Activated T-cell treated with anti-CD3 and anti-CD28 coated beads for 4 hours (primary cell): ENCODE results near the gene RELN.
"Not testable (repeated sequence)": the region's sequence is repeated elsewhere in the genome, so short reads cannot be mapped to it uniquely, and the experiment has no call there.

ENCODE experiments used
- DNase-seq: peaks from one replicate; pipeline ENCODE4 v3.0.0-alpha.2; 2020

RELN gene

DNA sequence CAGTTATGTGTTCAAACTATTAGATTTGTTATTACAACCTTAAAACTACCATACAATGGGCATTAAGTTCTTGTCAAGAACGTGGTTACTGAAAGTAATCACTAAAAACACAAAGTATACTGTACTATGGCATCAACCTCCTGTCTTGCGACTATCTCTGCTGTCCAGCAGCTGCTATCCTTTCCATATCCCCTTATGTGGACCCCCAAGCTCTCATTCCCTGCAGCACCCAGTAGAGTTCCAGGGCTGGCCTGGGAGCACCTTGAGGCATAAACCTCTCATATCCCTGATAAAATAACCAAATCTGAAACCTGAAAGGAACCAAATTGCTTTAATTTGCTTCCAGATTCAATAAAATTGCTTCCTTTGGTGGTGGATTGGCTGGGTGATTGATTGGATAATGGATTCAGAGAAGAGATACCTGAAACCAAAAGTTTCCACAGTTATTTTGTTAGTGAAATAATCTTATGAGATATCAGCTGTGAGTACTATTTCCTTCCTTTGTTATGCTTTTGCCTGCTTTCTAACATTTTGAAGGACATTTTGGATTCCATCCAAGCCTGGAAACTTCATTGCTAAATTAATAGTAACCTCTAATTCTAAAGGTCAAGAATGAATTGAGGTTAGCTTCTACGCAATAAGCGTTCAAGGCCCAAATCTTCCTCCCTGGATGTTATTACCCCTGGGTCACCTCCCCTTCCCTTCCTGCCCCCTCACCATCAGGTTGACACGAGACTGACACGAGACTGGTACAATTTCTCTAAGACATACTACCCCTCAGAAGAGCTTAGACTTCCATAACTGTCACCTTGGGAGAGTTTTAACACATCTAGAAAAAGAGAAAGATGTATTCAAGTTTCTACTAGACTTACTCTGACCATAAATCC lies 48.8 kb downstream of the RELN start:
- no peak for DNase-seq

DNA sequence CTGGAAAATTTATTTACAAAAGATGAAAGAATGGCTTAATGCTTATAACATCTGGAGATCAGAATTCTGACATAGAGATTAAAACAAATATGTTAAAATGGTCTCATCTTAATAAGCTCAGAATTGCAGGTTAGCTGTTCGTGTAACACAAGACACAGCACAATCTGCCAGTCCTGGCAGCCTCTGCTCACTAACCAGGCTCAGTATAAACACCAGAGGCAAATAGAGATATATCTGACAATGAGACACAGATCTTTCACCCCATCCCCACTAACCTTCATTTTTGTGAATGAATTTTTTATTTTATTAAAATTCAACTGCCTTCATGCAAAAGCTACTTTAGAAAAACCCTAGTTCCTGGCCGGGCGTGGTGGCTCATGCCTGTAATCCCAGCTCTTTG lies 51.8 kb downstream of the RELN start:
- DNase-seq: no peak

DNA sequence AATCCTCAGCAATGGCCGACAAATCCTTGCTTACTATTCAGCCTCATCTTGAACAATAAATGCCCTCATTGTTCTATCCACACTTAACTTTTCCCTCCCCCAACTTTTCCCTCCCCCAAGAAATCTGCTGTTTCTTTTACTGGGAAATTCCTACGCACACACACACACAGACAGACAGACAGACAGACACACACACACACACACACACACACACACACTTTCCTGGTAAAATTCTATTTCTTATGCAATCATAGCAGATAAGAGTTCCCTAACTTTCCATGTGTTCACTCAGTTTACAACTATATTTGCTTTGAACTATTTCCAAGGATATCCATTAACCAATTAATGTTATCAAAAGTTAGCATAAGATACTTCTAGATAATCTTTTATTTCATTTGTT lies 52.9 kb downstream of the RELN start:
- DNase-seq: no peak

DNA sequence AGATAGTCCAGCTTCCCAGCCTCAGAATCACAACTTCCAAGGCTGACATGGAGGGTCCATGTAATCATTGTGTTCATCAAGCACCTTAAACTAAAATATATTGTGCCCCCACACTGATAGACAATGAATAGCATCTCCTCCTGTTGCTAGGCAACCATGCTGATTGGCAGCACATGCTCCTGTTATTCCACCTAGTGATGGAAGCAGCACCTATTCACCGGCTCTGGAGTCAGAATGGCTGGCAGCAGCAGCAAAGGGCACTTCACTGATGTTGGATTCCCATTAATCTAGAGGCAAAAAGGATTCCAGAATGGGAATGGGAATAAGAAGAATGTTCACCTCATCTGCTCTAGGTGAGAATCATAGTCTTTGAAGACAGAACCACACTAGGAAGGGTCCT lies 55.0 kb downstream of the RELN start:
- no peak for DNase-seq

DNA sequence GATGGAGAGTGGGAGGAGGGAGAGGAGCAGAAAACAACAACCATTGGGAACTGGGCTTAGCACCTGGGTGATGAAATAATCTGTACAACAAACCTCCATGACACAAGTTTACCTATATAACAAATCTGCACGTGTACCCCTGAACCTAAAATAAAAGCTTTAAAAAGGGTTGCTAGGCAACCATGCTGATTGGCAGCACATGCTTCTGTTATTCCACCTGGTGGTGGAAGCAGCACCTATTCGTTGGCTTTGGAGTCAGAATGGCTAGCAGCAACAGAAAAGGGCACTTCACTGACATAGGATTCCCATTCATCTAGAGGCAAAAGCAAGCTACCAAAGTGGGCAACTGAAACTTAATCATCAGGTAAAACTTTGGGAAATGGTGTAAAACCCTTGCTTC lies 57.1 kb downstream of the RELN start:
- no peak for DNase-seq

DNA sequence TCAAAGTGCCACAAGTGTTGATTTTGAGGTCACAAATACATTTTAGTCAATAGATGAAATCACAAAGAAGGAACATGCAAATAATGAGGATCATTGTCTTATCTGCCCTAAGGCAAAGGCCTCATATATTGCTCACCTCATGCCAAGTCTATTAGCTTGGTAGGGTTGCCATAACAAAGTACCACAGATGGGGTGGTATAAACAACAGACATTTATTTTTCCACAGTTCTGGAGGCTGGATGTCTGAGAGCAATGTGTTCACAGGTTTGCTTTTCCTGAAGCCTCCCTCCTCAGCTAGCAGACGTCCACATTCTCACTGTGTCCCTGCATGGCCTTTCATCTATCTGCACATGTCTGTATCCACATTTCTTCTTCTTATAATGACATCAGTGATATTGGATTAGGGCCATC lies 59.6 kb downstream of the RELN start:
- no peak for DNase-seq

DNA sequence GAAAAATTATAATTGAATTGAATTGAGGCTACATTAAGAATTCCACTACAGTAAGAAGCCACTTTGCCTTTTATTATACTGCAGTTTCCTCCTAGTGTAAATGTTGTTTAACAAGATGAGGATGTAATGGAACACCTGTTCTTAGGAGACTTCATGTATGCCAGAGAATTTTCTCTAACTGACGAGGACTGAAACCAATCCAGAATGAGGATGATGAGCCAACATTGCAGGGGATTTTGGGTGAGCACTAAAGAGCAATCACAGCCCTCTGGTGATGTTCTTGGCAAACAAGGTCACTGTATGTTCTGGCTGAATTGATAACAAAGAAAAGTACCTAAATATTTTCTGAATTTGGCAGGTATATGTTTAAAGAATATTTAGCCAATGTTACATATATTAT lies 60.9 kb downstream of the RELN start:
- DNase-seq: no peak

DNA sequence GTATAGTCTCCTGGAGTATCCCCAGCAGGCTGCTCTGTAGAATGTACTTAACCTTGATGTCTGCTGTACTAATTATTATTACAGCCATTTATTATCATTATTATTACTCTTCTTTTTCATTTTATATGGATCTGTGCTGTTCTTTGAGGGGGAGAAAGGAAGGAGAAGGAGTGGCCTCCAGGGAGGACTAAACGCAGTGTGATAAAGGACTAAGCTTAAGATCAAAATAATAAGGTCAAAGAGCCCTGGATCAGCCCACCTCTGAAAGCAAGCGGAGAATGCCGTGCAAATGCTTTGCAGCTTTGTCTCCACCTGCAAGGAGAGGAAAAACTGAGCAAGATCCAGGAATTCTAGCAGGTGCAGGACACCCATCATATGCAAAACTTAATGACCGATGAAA lies 65.3 kb downstream of the RELN start:
- DNase-seq: no peak

DNA sequence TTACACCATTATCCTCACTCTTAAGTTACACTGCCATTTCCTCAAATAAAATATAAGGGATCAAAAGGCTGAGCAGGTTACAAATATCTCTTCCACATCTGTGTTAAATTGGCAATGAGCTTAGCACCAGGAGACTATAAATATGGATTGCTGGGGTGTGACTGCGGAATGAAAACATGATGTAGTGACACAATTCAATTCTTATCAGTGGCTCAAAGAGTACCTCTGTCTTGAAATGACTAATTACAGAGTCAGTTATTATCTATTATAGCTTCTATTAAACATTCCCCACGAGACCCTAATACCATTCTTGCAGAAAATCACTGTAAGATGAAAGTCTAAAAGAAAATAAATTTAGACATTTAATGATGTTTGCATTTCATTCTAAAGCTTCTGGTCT lies 67.1 kb downstream of the RELN start:
- DNase-seq: no peak

DNA sequence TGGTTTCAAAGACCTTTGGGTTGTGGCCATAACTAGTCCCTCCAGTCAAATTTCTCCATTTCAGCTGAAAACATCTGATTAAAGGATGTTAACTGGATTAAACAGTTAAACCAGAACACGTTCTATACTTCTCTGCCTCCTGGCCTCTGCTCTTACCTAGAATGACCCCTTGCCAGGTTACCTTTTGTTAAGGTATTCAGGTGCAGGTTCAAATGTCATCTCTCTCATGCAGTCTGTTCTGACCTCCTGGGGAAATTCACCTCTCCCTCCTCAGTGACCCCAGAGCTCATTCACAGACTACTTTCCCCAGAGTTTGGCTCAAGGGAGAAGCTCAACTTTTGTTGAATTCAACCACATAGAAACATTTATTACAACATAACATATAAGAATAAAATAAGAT lies 67.8 kb downstream of the RELN start:
- DNase-seq: no peak

DNA sequence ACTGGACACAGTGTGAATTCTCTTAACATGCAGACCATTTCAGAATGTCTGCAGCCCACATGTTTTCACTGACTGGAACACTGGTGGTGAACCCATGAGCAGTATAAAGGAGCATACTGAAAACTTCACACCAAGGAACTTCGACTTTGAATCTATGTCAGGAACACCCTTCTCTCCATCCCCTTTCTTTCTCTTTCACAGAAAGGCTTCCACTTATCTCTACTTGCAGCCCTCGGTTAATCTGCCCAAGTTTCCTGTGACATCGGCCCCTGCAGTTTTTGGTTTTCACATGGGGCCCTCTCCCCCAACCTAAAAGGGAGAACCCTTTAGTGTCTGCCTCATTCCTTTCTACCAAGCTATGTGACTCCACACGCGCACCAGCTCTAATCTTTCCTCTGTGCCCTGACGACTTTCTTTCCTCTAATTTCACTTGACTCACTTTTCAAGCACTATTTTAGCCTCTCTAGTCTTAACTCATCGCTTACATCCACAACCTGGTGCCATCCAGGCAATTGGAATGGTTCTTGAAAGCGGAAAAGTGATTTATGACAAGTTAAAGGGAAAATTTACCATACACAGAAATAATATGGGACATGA lies 70.1 kb downstream of the RELN start:
- DNase-seq: no peak

DNA sequence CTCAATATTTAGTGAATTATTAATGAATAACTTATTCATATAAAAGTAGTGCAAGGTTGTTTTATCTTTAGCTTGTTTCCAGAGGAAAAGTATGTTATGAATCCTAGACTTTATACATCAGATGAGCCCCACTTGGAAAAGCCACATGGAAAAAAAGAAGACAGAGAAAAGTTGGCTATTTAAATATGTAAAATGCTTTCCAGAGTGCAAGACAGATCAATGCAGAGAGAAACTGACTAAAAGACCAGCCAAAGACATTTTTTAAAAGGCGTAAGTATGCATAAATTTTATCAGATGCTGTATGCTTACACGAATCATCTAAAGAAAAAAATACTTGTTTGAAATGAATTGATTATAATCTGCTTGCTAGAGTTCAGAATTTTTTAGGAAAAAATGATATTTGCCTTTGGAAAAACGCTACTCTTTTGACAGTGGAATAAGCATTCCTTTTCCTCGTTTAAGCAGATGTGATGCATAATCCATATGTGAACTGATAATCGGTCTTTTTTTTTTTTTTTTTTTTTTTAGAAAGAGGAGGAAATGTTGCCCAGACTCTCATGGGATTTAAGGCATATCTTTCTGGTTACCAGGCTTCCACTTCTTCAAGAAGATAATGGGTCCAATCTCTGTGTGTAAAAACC lies 70.7 kb downstream of the RELN start:
- DNase-seq: no peak

DNA sequence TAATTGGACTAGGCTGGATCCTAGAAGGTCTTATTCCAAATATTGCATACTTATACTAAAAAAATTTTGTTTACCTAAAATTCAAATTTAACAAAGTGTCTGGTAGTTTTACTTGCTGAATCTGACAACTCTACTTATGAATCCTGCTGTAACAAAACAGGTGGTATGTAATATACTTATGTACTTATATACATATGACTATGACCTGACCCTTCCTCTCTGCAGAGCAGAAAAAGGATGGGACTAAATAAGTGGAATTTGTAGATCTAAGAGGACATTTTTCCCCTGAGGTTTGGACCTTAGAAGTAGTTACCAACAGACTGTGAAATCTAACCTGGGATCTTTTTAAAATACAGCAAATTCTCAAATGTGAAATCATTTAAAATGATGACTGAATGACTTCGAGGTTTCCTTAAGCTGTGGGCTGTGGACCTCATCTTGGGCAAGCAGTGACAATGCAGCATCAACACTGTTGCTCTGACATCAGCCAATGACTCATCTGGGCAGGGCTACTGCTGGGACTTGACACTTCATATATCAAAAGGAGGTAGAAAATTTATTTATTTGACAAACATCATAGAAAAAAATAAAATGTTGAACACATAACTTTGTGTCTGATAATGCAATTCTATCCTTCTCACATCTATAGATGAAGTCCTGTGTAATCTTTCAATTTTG lies 73.6 kb downstream of the RELN start:
- DNase-seq: no peak

DNA sequence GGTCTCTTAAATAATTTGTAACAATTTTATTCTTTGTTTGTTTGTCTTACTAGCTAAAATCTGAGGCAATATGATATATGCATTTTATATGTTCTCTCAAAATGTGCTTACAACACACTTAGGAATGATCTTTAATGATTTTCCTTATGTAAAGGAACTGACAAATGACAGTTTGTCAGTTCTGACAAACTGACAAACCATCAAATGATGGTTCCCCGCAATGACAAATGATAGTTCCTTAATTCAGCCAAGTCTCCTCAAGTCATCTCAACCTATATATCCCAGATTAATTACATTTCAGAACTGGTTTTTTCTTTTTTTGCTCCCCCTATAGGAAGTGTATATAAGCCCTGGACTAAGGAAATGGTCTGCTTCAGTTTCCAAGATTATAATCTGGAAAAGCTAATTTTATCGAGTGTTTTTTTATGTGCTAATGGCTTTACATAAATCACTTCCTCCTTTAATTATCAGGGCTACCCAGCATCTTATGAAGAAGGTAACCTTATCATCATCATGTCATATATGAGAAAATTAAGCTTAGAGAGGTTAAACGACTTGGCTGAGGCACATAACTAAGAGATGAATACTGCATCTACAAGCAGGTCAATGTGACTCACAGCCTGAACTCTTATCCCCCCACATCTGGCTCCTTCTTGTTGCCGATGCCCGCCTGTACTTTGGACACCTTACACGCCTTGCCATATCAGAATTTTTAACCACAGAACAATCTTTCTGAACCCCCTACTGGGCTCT lies 75.1 kb downstream of the RELN start:
- no peak for DNase-seq

DNA sequence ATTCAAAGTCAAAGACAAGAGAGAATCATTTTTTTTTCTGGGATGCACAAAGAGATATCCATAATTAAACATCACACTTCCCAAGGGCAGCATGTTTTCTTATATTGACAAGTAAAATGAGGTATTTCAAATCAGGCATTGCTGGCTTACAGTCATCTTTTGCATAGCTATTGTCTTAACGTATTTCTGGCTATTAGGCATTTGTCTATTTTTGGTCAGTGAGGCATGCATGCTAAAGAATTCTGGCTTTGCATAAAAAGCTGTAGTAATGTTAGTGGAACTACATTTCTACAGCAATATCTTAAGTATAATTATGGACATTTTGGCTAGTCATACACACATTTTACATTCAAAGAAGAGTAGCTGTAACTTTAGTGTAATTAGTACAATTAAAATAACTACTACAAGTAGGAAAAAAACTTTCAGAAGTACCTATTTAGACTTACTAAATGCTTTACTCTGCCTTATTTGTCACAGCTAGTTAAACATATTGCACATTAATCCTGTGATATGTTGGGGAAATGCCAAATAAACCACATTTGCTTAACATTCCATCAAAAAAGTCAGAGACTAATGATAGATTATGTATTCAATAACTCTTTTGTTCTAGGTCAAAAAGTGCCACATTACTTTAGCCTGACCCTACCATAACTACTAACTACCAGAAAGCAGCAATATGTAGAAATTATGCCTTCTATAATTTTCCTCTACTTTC lies 76.4 kb downstream of the RELN start:
- no peak for DNase-seq

DNA sequence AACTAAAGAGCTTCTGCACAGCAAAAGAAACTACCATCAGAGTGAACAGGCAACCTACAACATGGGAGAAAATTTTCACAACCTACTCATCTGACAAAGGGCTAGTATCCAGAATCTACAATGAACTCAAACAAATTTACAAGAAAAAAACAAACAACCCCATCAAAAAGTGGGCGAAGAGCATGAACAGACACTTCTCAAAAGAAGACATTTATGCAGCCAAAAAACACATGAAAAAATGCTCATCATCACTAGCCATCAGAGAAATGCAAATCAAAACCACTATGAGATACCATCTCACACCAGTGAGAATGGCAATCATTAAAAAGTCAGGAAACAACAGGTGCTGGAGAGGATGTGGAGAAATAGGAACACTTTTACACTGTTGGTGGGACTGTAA lies 78.4 kb downstream of the RELN start:
- DNase-seq: not testable (repeated sequence)

DNA sequence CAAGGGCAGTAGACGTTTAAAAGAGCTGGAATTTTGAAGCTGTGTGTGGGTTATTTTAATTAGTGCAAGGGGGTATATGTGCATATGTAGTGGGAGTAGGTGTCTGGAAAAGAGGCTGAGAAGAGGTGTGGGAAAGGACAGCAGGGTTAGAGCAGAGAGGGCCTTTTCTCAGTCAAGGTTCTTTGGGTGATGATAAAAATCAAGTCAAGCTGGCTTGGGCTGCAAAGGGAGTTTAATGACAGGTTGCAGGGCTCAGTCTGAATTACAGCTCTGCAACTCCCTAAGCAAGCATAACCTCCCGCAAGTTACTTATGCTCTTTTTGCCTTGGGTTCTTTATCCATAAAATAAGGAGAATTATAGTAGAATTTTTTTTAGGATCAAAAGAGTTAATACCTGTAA lies 83.5 kb downstream of the RELN start:
- no peak for DNase-seq

DNA sequence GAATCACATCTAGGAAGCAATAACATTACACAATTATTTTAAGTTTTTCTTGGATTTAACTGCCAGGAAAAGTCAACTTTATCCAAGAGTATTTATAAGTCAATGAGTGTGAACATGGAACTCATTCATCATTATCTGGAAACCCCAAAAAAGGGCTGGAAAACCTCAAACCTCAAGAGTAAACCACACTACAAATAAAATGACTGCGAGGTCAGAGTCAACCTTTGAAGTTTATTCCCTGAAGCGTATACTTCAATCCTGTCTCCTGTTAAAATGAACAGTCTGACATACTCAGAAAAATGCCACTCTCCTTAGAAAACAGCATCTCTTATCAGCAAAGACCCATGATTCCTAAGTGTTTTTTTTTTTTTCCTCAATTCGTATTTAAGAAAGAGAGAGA lies 86.5 kb downstream of the RELN start:
- no peak for DNase-seq

DNA sequence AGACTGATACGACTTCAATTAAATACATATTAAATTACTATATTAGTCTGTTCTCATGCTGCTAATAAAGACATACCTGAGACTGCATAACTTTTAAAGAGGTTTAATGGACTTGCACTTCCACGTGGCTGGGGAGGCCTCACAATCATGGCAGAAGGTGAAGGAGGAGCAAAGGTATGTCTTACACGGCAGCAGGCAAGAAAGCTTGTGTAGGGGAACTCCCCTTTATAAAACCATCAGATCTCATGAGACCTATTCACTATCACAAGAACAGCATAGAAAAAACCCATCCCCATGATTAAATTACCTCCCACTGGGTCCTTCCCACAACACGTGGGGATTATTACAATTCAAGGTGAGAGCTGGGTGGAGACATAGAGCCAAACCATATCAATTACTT lies 92.6 kb downstream of the RELN start:
- DNase-seq: not testable (repeated sequence)

DNA sequence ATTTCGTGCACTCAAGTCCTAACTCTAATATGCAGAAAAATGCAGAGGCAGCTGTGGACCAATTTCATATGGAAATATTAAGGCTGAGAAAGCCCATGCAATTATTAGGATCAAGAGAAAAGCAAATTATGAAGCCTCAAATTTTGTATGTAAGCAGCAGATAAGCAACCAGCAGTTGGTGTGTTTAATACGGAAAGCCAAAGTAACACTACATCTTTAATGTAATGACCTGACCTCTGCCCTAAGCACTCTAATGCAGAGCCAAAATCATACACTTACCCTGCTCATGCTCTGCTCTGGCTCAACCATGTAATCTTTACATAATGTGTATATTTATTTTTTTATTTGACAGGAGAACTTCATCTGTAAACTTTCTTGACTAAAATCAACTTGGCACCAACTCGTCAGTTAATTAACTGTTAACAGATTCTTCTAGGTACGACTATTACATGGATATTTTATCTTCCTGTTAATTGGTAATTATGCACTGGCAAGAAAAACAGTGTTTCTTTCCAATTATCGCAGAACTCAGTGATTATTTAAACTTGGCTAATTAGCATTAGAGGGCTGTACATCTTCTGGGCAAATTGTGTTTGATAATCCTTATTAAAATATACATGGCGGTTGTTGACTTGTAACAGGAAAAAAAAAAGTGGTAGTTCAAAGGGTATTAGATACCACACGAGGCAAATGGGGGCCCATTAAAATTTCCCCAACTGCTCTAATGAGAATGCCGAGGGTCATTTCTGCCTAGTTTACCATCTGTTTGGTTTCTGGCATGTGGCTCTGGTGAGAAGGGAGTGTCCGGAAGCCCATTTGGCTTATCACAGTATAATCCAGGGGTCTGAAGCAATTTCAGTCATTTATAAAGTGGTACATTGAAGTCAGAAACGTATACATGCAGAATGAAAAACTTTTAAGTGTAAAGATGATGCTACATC lies 94.5 kb downstream of the RELN start:
- no peak for DNase-seq

DNA sequence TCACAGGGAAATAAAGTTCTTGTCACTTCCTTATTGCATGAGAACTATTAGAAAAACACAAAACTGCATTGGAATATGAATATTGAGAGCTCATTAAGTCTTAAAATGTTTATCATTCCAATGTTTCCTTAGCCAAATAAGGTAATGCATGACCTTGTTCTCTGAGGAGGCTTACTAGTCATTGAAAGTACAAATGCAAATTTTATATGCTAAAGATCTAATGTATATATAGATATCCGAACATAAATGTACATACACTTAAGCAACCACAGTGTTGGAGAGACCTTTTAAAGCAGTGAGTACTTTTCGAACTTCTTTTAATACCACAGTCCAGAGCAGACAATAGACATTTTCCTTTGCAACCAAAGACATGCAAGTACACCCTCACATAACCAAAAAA lies 96.1 kb downstream of the RELN start:
- DNase-seq: no peak
